Stimulated activated CD8-positive, alpha-beta memory T cell treated with anti-CD3 and anti-CD28 coated beads, Interleukin-7, amount 100 ng/mL, for 1 hour (primary cell): ENCODE data around the gene PTPRG.

ENCODE experiments used
- DNase-seq, 2 donors: peaks; one replicate each; pipeline ENCODE4 v3.0.0-alpha.2; 2020; ENCODE audit warnings: low read depth in 2 of 2

Gene PTPRG

GRCh38 chr3:61650719-61651410, 89.5 kb downstream of the PTPRG start:
- DNase-seq: no peak

GRCh38 chr3:61657689-61658088, 96.3 kb downstream of the PTPRG start:
- DNase-seq: no peak

- no peak for DNase-seq
Measured at GRCh38 chr3:61662861-61663260, 101.5 kb downstream of the PTPRG start.

GRCh38 chr3:61663356-61664104, 102.2 kb downstream of the PTPRG start:
- no peak for DNase-seq

GRCh38 chr3:61664105-61664482, 102.7 kb downstream of the PTPRG start:
- DNase-seq: no peak

GRCh38 chr3:61665121-61665520, 103.8 kb downstream of the PTPRG start:
- DNase-seq: no peak

- DNase-seq: no peak
Measured at GRCh38 chr3:61665987-61666386, 104.6 kb downstream of the PTPRG start.

- no peak for DNase-seq
Measured at GRCh38 chr3:61666615-61667330, 105.4 kb downstream of the PTPRG start.

GRCh38 chr3:61667383-61667782, 106.0 kb downstream of the PTPRG start:
- DNase-seq: no peak

GRCh38 chr3:61667814-61668213, 106.4 kb downstream of the PTPRG start:
- no peak for DNase-seq

GRCh38 chr3:61668317-61668864, 107.0 kb downstream of the PTPRG start:
- DNase-seq: no peak

GRCh38 chr3:61669203-61669602, 107.8 kb downstream of the PTPRG start:
- DNase-seq: no peak

- DNase-seq: no peak
Measured at GRCh38 chr3:61669668-61670299, 108.4 kb downstream of the PTPRG start.

GRCh38 chr3:61673651-61674050, 112.3 kb downstream of the PTPRG start:
- no peak for DNase-seq

GRCh38 chr3:61674596-61674995, 113.2 kb downstream of the PTPRG start:
- no peak for DNase-seq

- no peak for DNase-seq
Measured at GRCh38 chr3:61679026-61679425, 117.7 kb downstream of the PTPRG start.

- DNase-seq: no peak
Measured at GRCh38 chr3:61680617-61681016, 119.2 kb downstream of the PTPRG start.

- DNase-seq: no peak
Measured at GRCh38 chr3:61681636-61682035, 120.3 kb downstream of the PTPRG start.

- no peak for DNase-seq
Measured at GRCh38 chr3:61682671-61683548, 121.5 kb downstream of the PTPRG start.

- no peak for DNase-seq
Measured at GRCh38 chr3:61683549-61684236, 122.3 kb downstream of the PTPRG start.
